Fibroblast of villous mesenchyme (primary cell): Measurements from ENCODE around the gene REV1. TPM values are rescaled to one million over a fixed set of nuclear protein-coding genes. Genes with fewer than 3 reads are reported as not detected.

Source experiments
- DNase-seq: peaks from one replicate; pipeline ENCODE4 v3.0.0-alpha.2; 2010; ENCODE audit warnings: low read depth
- H3K4me3 ChIP-seq: 2 replicates; pipeline ENCODE4 v1.5.1; 2011; ENCODE audit warnings: low read depth, mild to moderate bottlenecking, low read length
- CTCF ChIP-seq: IDR thresholded peaks from 2 replicates; pipeline ENCODE4 v1.5.1; 2012; ENCODE audit warnings: low read depth, mild to moderate bottlenecking, low read length; ENCODE audit not compliant: insufficient read depth
- total RNA-seq: library from RNA; depleted of rRNA; stranded (reverse); fragments of >200 nt; gene quantifications from 2 replicates; pipeline ENCODE4 v1.2.3, GENCODE V29; 2012

REV1 gene
- total RNA-seq, 1 donor, result 44.0 TPM

DNA sequence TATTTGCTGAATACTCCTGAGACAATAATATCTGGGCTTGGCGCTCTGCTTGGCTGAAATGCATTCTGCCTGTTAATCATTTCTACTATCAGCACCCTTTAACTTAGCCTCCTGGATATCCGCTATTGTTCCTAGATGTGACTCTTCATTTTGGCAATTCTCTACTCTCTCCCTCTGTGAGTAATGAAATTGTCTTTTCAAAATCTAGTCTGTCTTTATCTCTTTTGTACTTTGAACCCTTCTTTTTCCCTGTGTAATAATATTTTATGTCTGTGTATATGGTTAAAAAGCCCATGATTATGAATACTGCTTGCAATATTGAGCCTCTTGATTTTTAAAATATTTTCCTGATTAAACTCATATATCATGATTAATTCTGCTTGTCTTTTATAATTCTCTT lies 6.2 kb upstream of the REV1 start:
- no peak overlapping the region for H3K4me3 ChIP-seq
- no peak for TF ChIP-seq CTCF
- no peak for DNase-seq

GRCh38 chr2:99495115-99495860 lies 5.5 kb upstream of the REV1 start:
- H3K4me3 ChIP-seq, result no peak overlapping the region
- TF ChIP-seq CTCF, result no peak
- no peak for DNase-seq

DNA sequence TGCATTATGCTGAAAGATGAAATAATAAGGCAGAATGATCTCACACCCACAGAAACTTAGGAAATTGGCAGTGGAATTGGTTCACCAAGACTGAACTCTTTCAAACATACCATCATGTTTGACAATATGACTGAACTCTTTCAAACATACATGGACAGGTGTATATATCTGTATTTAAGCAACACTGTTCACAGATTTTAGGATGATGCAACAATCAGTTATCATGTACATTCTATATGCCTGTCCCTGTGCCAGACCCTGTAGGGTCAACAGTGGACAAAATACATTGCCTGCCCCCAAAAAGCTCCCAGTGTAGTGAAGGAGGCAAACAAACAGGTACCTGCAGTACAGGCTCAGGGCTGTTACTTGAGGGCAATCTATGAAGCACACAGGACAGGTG lies 2.9 kb upstream of the REV1 start:
- no peak overlapping the region for H3K4me3 ChIP-seq
- DNase-seq, result no peak
- TF ChIP-seq CTCF, result no peak

- H3K4me3 ChIP-seq, result peak overlapping the region; percentile 90
- DNase-seq, result peak; percentile 28
- TF ChIP-seq CTCF, result no peak
Measured at GRCh38 chr2:99490623-99491461, 1.0 kb upstream of the REV1 start.

- TF ChIP-seq CTCF, result no peak
- peak; percentile 61 for DNase-seq
- peak overlapping the region; percentile 90 for H3K4me3 ChIP-seq
Measured at GRCh38 chr2:99489063-99489760, 605 bp downstream of the REV1 start.

DNA sequence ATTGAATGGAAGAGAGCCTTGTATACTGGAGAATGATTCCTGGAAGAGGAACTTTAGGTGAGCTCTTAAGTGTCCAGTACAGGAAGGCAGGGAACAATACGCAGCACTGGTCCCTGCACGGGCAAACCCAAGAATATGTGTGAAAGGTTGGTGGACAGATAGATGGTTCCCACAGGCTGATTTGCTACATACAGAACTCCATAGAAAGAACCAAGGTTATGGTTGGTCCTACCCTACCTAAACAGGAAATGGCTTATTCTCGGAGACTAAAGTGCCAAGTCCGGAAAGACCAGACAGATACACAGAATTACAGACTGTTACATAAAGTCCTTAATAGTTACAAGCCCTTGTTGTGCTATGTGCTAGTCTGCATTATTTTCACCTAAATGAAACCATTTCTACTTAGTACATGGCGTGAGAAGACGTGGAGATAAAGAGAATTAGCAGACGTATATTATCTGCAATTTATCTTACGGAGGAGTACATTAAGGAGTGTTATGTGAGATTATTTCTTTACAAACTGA lies 1.2 kb downstream of the REV1 start:
- no peak for TF ChIP-seq CTCF
- peak; percentile 52 for DNase-seq
- H3K4me3 ChIP-seq, result peak overlapping the region; percentile 90
